ENCODE data around the gene SMAD3. TPM values are rescaled to one million over a fixed set of nuclear protein-coding genes. Genes with fewer than 3 reads are reported as not detected.

SMAD3 gene
- total RNA-seq, 1 donor from 2014 or later: 89.3 TPM

GRCh38 chr15:67092752-67093503 is 27.5 kb downstream of the SMAD3 start:
- intact Hi-C loops (cut with DNase I): no loop called here
- Histone ChIP-seq H3K27me3 (no peaks in the 10 kb centered on the region), H3K27ac (no peak overlapping the region), H3K36me3 (peaks cover 9 to 10% of the 10 kb centered on the region in 2 donors), H3K9me3 (no peaks in the 10 kb centered on the region), H3K4me1 (peaks cover 0 to 43% of the 10 kb centered on the region in 2 donors), H3K4me3 (no peak overlapping the region)
- no peak for TF ChIP-seq CTCF (IDR thresholded peaks at IDR 0.05)
- DNase-seq (ENCODE audit: low spot score in 2 of 2): no peak

DNA sequence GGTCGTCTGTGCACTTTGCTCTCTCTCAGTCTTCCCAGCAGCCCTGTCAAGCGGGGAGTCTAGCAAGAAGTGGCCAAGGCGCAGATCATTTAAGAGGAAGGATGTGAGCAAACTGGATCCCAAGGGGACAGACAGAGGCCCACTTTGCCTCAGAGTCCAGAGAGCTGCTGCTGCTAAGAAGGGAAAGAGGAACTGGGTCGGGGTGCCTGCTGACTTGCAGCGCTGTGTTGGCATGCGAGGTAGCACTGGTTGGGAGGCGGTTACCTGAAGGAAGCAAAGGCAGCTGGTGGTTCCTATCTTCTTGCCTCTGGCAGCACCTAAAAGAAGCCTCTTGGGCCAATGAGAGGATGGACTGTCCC is 28.1 kb downstream of the SMAD3 start:
- H3K4me3 ChIP-seq: no peak overlapping the region
- no peaks in the 10 kb centered on the region for H3K9me3 ChIP-seq
- H3K4me1 ChIP-seq: peaks cover under 1 to 43% of the 10 kb centered on the region in 2 donors
- intact Hi-C loops (cut with DNase I): no loop called here
- H3K27me3 ChIP-seq: no peaks in the 10 kb centered on the region
- H3K36me3 ChIP-seq: peaks cover 9 to 10% of the 10 kb centered on the region in 2 donors
- H3K27ac ChIP-seq: no peak overlapping the region
- DNase-seq (ENCODE audit: low spot score in 2 of 2): no peak
- no peak for TF ChIP-seq CTCF (IDR thresholded peaks at IDR 0.05)

- no peak overlapping the region for H3K4me3 ChIP-seq
- no peak for DNase-seq (ENCODE audit: low spot score in 2 of 2)
- H3K27me3 ChIP-seq: no peaks in the 10 kb centered on the region
- H3K9me3 ChIP-seq: no peaks in the 10 kb centered on the region
- intact Hi-C loops (cut with DNase I): no loop called here
- TF ChIP-seq CTCF (IDR thresholded peaks at IDR 0.05): no peak
- H3K4me1 ChIP-seq: peaks cover 3 to 40% of the 10 kb centered on the region in 2 donors
- H3K27ac ChIP-seq: no peak overlapping the region
- H3K36me3 ChIP-seq: peaks cover 9 to 10% of the 10 kb centered on the region in 2 donors
Observed at GRCh38 chr15:67094001-67094826, 28.8 kb downstream of the SMAD3 start.

DNA sequence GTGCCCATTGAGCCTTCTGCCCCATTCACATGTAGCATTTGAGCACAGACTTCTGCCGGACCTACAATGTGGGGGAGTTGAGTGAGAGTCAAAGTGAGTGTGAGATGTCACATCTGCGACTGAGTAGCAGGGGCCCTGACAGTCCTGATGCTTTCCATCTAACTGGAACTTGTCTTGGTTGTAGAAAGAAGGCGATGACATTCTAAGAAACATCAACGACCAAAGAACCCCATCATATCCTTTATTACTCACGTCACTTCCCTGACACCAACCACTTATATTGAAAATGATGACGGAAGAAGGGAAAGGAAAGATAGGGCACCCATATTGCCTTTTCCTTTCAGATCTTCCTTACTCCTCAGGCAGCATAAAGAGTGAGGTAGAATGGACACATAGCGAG is 30.5 kb downstream of the SMAD3 start:
- H3K36me3 ChIP-seq: peaks cover 9 to 10% of the 10 kb centered on the region in 2 donors
- H3K4me3 ChIP-seq: no peak overlapping the region
- DNase-seq (ENCODE audit: low spot score in 2 of 2): no peak
- intact Hi-C loops (cut with DNase I): no loop called here
- H3K27me3 ChIP-seq: no peaks in the 10 kb centered on the region
- TF ChIP-seq CTCF (IDR thresholded peaks at IDR 0.05): no peak
- H3K27ac ChIP-seq: no peak overlapping the region
- H3K4me1 ChIP-seq: peaks cover 3 to 24% of the 10 kb centered on the region in 2 donors
- H3K9me3 ChIP-seq: no peaks in the 10 kb centered on the region

DNA sequence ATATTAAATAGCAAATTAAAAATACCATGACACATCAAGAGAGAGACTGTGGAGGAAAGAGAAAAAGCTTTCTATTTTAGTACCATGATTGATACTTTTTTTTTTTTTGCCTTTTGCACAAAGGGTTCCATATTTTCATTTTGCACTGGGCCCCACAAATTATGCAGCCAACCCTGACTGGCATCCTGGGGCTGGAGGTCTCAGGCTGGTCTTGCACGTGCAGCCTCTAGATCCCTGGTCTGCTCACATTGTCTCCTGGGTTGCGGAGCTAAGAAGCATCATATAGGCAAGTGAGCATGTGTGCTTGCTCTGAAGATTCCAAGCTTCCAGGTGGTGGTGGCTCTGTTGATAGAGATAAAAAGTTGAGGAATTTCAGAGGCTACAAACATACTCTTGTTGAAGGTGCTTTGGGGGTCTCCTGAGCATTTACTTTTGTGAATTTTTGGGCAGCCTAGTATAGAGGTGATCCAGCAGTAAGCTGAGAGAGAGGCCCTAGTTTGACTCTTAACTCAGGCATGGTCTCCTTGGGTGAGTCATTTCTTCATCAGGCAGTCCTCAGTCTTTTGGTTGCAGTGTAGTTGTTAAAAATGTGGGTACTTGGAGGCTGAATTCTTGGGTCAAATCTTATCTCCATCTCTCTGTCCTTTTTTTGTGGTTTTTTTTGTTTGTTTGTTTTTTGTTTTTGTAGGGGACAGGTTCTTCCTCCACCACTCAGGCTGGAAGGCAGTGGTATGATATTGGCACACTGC is 31.3 kb downstream of the SMAD3 start:
- Histone ChIP-seq H3K4me1 (peaks cover 3 to 22% of the 10 kb centered on the region in 2 donors), H3K27me3 (no peaks in the 10 kb centered on the region), H3K36me3 (peaks cover 9 to 10% of the 10 kb centered on the region in 2 donors), H3K4me3 (no peak overlapping the region), H3K9me3 (no peaks in the 10 kb centered on the region), H3K27ac (no peak overlapping the region)
- intact Hi-C loops (cut with DNase I): no loop called here
- no peak for DNase-seq (ENCODE audit: low spot score in 2 of 2)
- no peak for TF ChIP-seq CTCF (IDR thresholded peaks at IDR 0.05)
